B cell (primary cell): ENCODE results near the gene GMEB2. TPM values are rescaled to one million over a fixed set of nuclear protein-coding genes. Genes with fewer than 3 reads are reported as not detected.

ENCODE experiments used
- ATAC-seq: fragments of 200-7000 bp; cut with Tn5 transposase; one replicate; pipeline ENCODE4 v1.10.0; 2021; ENCODE audit warnings: low read depth, mild to moderate bottlenecking, moderate number of reproducible peaks, moderate library complexity
- CTCF ChIA-PET: fragments of 350-600 bp; sonication (Branson Sonifier 250); formaldehyde crosslinking; loops from one replicate; lab custom pipeline; 2021; ENCODE audit warnings: antibody characterized with exemption, inconsistent platforms; lab: Charles Lee
- POLR2A ChIA-PET: fragments of 350-600 bp; sonication (Branson Sonifier 250); formaldehyde crosslinking; loops from one replicate; lab custom pipeline; 2021; ENCODE audit warnings: antibody characterized with exemption; lab: Charles Lee
- DNase-seq: peaks from one replicate; pipeline ENCODE4 v3.0.0; 2013
- H2AFZ ChIP-seq: 2 replicates; pipeline ENCODE4 v1.6.1; 2012; ENCODE audit warnings: mild to moderate bottlenecking, low read depth, low read length; ENCODE audit not compliant: insufficient read depth, poor library complexity, severe bottlenecking
- H3K27ac ChIP-seq, 2 donors: 1 replicate in 1 of 2; 2 replicates in 1 of 2; pipeline ENCODE4 v1.5.1; 2012 to 2013; ENCODE audit warnings: low read length in 2 of 2, mild to moderate bottlenecking in 2 of 2, moderate library complexity in 1 of 2
- H3K27me3 ChIP-seq, 4 experiments: fragments of 200-600 bp in 1 of 4; sonication (generic) in 1 of 4; replicated peaks in 1 of 4; 1 replicate in 2 of 4; 2 replicates in 2 of 4; pipeline versions ENCODE4 v1.6.1 to v1.7.0; 2013 to 2016; ENCODE audit warnings: low read length in 3 of 4, mild to moderate bottlenecking in 2 of 4, mixed read lengths in 1 of 4, moderate library complexity in 1 of 4; ENCODE audit not compliant: insufficient read depth in 4 of 4, control insufficient read depth in 3 of 4; ENCODE audit errors: control extremely low read depth in 1 of 4
- H3K36me3 ChIP-seq, 2 experiments: replicated peaks in 1 of 2; 1 replicate in 1 of 2; 2 replicates in 1 of 2; pipeline versions ENCODE4 v1.6.1 to v1.7.1; 2013; ENCODE audit warnings: low read length in 1 of 2; ENCODE audit not compliant: insufficient read depth in 2 of 2, control insufficient read depth in 1 of 2; ENCODE audit errors: control extremely low read depth in 1 of 2, extremely low read depth in 1 of 2
- H3K4me1 ChIP-seq, 2 donors: fragments of 200-600 bp in 1 of 2; sonication (generic) in 1 of 2; 1 replicate in 1 of 2; 2 replicates in 1 of 2; pipeline versions ENCODE4 v1.5.1 to v1.6.1; 2013 to 2017; ENCODE audit warnings: low read length in 2 of 2; ENCODE audit not compliant: control insufficient read depth in 2 of 2, insufficient read depth in 2 of 2
- H3K4me2 ChIP-seq: replicated peaks from 2 replicates; pipeline ENCODE3; 2012; ENCODE audit warnings: mild to moderate bottlenecking, low read depth, low read length; ENCODE audit not compliant: poor library complexity, severe bottlenecking
- H3K4me3 ChIP-seq, 5 experiments: fragments of 200-600 bp in 1 of 5; sonication (generic) in 1 of 5; 1 replicate in 3 of 5; 2 replicates in 2 of 5; pipeline versions ENCODE4 v1.5.1 to v1.7.0; 2011 to 2016; ENCODE audit warnings: low read length in 4 of 5, mild to moderate bottlenecking in 4 of 5, low read depth in 2 of 5, control low read depth in 1 of 5, moderate library complexity in 1 of 5; ENCODE audit not compliant: insufficient read depth in 1 of 5; ENCODE audit errors: control extremely low read depth in 1 of 5, extremely low read depth in 1 of 5
- H3K79me2 ChIP-seq: fragments of 200-600 bp; sonication (generic); one replicate; pipeline ENCODE4 v1.6.0; 2016; ENCODE audit warnings: low read length; ENCODE audit not compliant: control insufficient read depth, insufficient read depth
- H3K9ac ChIP-seq: fragments of 200-600 bp; sonication (generic); 2 replicates; pipeline ENCODE4 v1.6.1; 2017; ENCODE audit warnings: mild to moderate bottlenecking, low read length, moderate library complexity
- H3K9me3 ChIP-seq, 3 donors: one replicate each; pipeline versions ENCODE4 v1.6.1 to v1.7.1; 2013; ENCODE audit warnings: low read length in 2 of 3; ENCODE audit not compliant: control insufficient read depth in 2 of 3, insufficient read depth in 1 of 3; ENCODE audit errors: control extremely low read depth in 1 of 3
- H4K20me1 ChIP-seq: 2 replicates; pipeline ENCODE4 v1.6.0; 2012; ENCODE audit warnings: mild to moderate bottlenecking, low read length; ENCODE audit not compliant: insufficient read depth, control insufficient read depth, poor library complexity, severe bottlenecking
- H3K27ac Mint-ChIP-seq: one replicate; pipeline ENCODE4 v1.8.0; 2021; ENCODE audit warnings: mixed read lengths
- H3K27me3 Mint-ChIP-seq: one replicate; pipeline ENCODE4 v1.8.0; 2021; ENCODE audit warnings: mixed read lengths
- H3K4me1 Mint-ChIP-seq: one replicate; pipeline ENCODE4 v1.8.0; 2021; ENCODE audit warnings: mixed read lengths
- H3K4me3 Mint-ChIP-seq: one replicate; pipeline ENCODE4 v1.8.0; 2021; ENCODE audit warnings: mixed read lengths
- H3K9me3 Mint-ChIP-seq: one replicate; pipeline ENCODE4 v1.8.0; 2022; ENCODE audit warnings: mixed read lengths; ENCODE audit not compliant: insufficient read depth
- EZH2 ChIP-seq: IDR thresholded peaks from 2 replicates; pipeline ENCODE4 v1.6.1; 2012; ENCODE audit warnings: borderline replicate concordance, low read depth, mild to moderate bottlenecking, moderate library complexity, low read length; ENCODE audit not compliant: insufficient read depth, poor library complexity, severe bottlenecking
- WGBS: methylation state at CpG from one replicate; pipeline ENCODE4 v1.1.5; 2013; ENCODE audit warnings: missing lambda C conversion rate; ENCODE audit not compliant: insufficient coverage; 5-methylcytosine and 5-hydroxymethylcytosine counted together
- intact Hi-C: fragments of 100-400 bp; cut with micrococcal nuclease; formaldehyde crosslinking; loops from one replicate; pipeline ENCODE4 v1.10.0; 2022
- polyA plus RNA-seq: library from polyadenylated mRNA; depleted of rRNA; stranded (reverse); fragments of >200 nt; gene quantifications from 2 replicates; pipeline ENCODE4 v1.2.3, GENCODE V29; 2012
- total RNA-seq, 2 donors: library from RNA; stranded (reverse); fragments of 120-200 nt in 1 of 2; gene quantifications; 1 replicate in 1 of 2; 2 replicates in 1 of 2; pipeline versions ENCODE4 v1.2.3 to v1.2.4, GENCODE V29; 2013 to 2022
- TF ChIP-seq, protein P1 (sequence below): fragments of 200-600 bp; IDR thresholded peaks from one replicate; pipeline ENCODE4 v1.8.0; 2022; ENCODE audit warnings: antibody characterized with exemption, mild to moderate bottlenecking

GMEB2 gene
- total and polyA plus RNA-seq, 2 donors (not counting 1 experiment from before 2014, with no cell fraction given), result 17.7 to 24.5 TPM

DNA sequence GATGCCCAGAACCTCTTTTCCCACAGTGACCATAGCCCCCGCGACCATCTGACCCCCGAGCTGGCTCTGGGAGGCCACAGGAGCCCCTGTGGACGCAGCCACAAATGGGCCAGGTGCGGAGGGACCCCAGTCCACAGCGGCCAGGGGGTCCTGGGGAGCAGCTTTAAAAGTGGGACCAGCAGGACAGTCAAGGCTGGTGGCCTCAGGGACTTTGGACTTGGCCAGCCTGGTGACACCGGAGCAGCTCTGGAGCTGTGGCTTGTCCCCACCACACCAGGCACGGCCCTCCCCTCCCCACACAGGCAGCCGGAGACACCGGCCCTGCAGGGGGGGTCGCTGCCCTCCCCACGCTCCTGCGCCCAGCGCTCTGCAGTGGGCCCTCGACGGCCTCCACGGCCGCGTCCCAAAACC, 69.4 kb downstream of the GMEB2 start:
- Histone ChIP-seq H3K36me3 (peaks cover 0 to 30% of the 10 kb centered on the region in 2 experiments), H3K27me3 (no peaks in the 10 kb centered on the region), H3K27ac (no peak overlapping the region), H3K9ac (no peak overlapping the region), H3K4me1 (peaks cover 23 to 35% of the 10 kb centered on the region in 2 donors), H2AFZ (no peak overlapping the region), H4K20me1 (peaks cover 34% of the 10 kb centered on the region), H3K9me3 (peaks cover 0 to 11% (median 0%) of the 10 kb centered on the region in 3 donors), H3K79me2 (no peaks in the 10 kb centered on the region), H3K4me3 (no peak overlapping the region), H3K4me2 (no peak overlapping the region)
- peaks cover 26% of the 10 kb centered on the region for H3K4me1 Mint-ChIP-seq
- CTCF ChIA-PET, result interaction anchor here (1.0 to 1.2 kb wide), 3 partner anchors 9 to 19 kb away, joined by 3 read pairs; no protein-coding TSS in a partner anchor
- H3K4me3 Mint-ChIP-seq, result no peak overlapping the region
- POLR2A ChIA-PET, result interaction anchor here (0.5 kb wide), 1 partner anchor 8 kb away, joined by 4 read pairs; no protein-coding TSS in a partner anchor
- DNase-seq, result no peak
- ATAC-seq, result no peak
- no peak for TF ChIP-seq EZH2
- TF ChIP-seq, protein P1, sequence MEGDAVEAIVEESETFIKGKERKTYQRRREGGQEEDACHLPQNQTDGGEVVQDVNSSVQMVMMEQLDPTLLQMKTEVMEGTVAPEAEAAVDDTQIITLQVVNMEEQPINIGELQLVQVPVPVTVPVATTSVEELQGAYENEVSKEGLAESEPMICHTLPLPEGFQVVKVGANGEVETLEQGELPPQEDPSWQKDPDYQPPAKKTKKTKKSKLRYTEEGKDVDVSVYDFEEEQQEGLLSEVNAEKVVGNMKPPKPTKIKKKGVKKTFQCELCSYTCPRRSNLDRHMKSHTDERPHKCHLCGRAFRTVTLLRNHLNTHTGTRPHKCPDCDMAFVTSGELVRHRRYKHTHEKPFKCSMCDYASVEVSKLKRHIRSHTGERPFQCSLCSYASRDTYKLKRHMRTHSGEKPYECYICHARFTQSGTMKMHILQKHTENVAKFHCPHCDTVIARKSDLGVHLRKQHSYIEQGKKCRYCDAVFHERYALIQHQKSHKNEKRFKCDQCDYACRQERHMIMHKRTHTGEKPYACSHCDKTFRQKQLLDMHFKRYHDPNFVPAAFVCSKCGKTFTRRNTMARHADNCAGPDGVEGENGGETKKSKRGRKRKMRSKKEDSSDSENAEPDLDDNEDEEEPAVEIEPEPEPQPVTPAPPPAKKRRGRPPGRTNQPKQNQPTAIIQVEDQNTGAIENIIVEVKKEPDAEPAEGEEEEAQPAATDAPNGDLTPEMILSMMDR, result no peak
- no peaks in the 10 kb centered on the region for H3K9me3 Mint-ChIP-seq
- 98% methylated on average over 15 of the region's 19 CpGs for WGBS
- intact Hi-C loops, result no loop called here
- H3K27me3 Mint-ChIP-seq, result no peaks in the 10 kb centered on the region
- no peak overlapping the region for H3K27ac Mint-ChIP-seq

DNA sequence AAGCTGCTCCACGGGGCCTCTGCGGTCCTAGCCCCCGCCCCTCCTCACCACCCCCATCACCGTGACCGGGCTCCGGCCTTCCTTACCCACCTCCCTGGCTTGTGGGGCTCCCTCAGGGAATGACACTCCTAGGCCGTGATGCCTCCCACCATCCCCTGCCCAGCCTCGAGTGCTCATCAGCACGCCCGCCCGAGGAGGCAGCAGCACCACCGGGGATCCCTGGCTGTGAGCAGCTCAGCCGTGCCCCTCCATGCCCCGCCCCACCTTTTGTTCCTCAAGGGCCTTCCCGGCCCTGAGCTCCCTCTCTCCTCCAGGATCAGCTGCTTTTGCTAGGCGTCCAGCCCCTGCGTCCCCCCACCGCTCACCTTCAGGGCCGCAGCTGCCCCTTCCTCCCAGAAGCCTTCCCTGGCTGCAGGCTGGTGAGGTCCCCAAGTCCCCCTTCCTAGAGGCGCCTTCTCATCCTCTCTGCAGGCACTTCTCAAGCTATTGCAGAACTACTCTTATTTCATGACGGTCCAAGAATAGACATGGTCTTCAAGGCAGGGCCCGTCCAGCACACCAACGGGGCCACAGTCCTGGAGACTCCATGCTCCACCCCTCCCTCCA, 69.9 kb downstream of the GMEB2 start:
- POLR2A ChIA-PET, result no interaction called here
- H3K9me3 ChIP-seq, result peaks cover 0 to 11% (median 0%) of the 10 kb centered on the region in 3 donors
- H3K4me2 ChIP-seq, result no peak overlapping the region

More for the DNA sequence above, 69.9 kb downstream of the GMEB2 start:
- Histone ChIP-seq H3K4me1 (peaks cover 28 to 36% of the 10 kb centered on the region in 2 donors), H3K27me3 (no peaks in the 10 kb centered on the region), H3K9ac (no peak overlapping the region), H3K36me3 (peaks cover 0 to 25% of the 10 kb centered on the region in 2 experiments), H3K27ac (no peak overlapping the region), H3K4me3 (no peak overlapping the region), H3K79me2 (no peaks in the 10 kb centered on the region), H4K20me1 (peaks cover 29% of the 10 kb centered on the region), H2AFZ (no peak overlapping the region)
- Mint-ChIP-seq H3K27me3 (no peaks in the 10 kb centered on the region), H3K27ac (no peak overlapping the region), H3K4me1 (peaks cover 31% of the 10 kb centered on the region), H3K4me3 (no peak overlapping the region), H3K9me3 (no peaks in the 10 kb centered on the region)
- CTCF ChIA-PET, result interaction anchor here (1.0 to 1.2 kb wide), 3 partner anchors 10 to 19 kb away, joined by 3 read pairs; no protein-coding TSS in a partner anchor
- DNase-seq, result no peak
- TF ChIP-seq, protein P1, result no peak
- no peak for TF ChIP-seq EZH2
- ATAC-seq, result no peak
- intact Hi-C loops, result no loop called here
- WGBS, result 88% methylated on average over 21 of the region's 23 CpGs
